ENCODE data around the gene LARP7. TPM values are rescaled to one million over a fixed set of nuclear protein-coding genes. Genes with fewer than 3 reads are reported as not detected.

The LARP7 gene
- total RNA-seq, 1 experiment from 2014 or later = 39.5 TPM

GRCh38 chr4:112704322-112704721, 67.4 kb downstream of the LARP7 start:
- intact Hi-C loops (cut with micrococcal nuclease) = no loop called here
- peaks cover 2 to 15% of the 10 kb centered on the region in 2 experiments; a peak in 3 of 4 replicates for H3K4me1 ChIP-seq (ENCODE audit: control insufficient read depth in 1 of 2, insufficient read depth in 2 of 2, low read length in 2 of 2)
- no peaks in the 10 kb centered on the region for H4K20me1 ChIP-seq (ENCODE audit: insufficient read depth)
- no peak for DNase-seq (ENCODE audit: low read depth, low spot score)
- no peaks in the 10 kb centered on the region for H3K79me2 ChIP-seq (ENCODE audit: insufficient read depth, low read length)
- ATAC-seq = no peak
- no peaks in the 10 kb centered on the region for H3K27me3 ChIP-seq (ENCODE audit: insufficient read depth, low read length)
- ChIA-PET POLR2A (no interaction called here), RAD21 (ENCODE audit: low non-redundant PET in 1 of 2, low total read pairs in 2 of 2, uncharacterized antibody in 2 of 2, unreplicated experiment in 2 of 2) (no interaction called here), CTCF (no interaction called here)
- TF ChIP-seq EGR1 (IDR thresholded peaks at IDR 0.05; ENCODE audit: low read depth) (no peak), POLR2A (IDR thresholded peaks at IDR 0.05; ENCODE audit: borderline replicate concordance, extremely low read depth, insufficient read depth, insufficient read length) (no peak), CTCF (IDR thresholded peaks at IDR 0.05 in 2 of 3, conservative IDR thresholded peaks at IDR 0.05 in 1 of 3; ENCODE audit: borderline replicate concordance in 1 of 3, insufficient read depth in 1 of 3, low read depth in 2 of 3, low read length in 2 of 3) (no peak), EZH2phosphoT487 (IDR thresholded peaks at IDR 0.05; ENCODE audit: borderline replicate concordance) (no peak), REST (IDR thresholded peaks at IDR 0.05; ENCODE audit: low read depth) (no peak), TCF7L2 (IDR thresholded peaks at IDR 0.05; ENCODE audit: borderline replicate concordance, extremely low read depth, insufficient read depth, insufficient read length) (no peak), ZFX (IDR thresholded peaks at IDR 0.05) (no peak), SIN3A (IDR thresholded peaks at IDR 0.05; ENCODE audit: low read depth) (no peak), SRF (IDR thresholded peaks at IDR 0.05; ENCODE audit: low read depth) (no peak), ELF1 (IDR thresholded peaks at IDR 0.05; ENCODE audit: borderline replicate concordance, low read depth) (no peak), JUND (IDR thresholded peaks at IDR 0.05) (no peak), YY1 (IDR thresholded peaks at IDR 0.05; ENCODE audit: extremely low read depth, insufficient replicate concordance, low read depth, low read length) (no peak), ZNF274 (IDR thresholded peaks at IDR 0.05; ENCODE audit: low read depth, low read length) (no peak), RAD21 (IDR thresholded peaks at IDR 0.05; ENCODE audit: low read depth) (no peak)
- TF ChIP-seq, protein P1, sequence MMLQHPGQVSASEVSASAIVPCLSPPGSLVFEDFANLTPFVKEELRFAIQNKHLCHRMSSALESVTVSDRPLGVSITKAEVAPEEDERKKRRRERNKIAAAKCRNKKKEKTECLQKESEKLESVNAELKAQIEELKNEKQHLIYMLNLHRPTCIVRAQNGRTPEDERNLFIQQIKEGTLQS (IDR thresholded peaks at IDR 0.05) = no peak
- TF ChIP-seq, protein P2, sequence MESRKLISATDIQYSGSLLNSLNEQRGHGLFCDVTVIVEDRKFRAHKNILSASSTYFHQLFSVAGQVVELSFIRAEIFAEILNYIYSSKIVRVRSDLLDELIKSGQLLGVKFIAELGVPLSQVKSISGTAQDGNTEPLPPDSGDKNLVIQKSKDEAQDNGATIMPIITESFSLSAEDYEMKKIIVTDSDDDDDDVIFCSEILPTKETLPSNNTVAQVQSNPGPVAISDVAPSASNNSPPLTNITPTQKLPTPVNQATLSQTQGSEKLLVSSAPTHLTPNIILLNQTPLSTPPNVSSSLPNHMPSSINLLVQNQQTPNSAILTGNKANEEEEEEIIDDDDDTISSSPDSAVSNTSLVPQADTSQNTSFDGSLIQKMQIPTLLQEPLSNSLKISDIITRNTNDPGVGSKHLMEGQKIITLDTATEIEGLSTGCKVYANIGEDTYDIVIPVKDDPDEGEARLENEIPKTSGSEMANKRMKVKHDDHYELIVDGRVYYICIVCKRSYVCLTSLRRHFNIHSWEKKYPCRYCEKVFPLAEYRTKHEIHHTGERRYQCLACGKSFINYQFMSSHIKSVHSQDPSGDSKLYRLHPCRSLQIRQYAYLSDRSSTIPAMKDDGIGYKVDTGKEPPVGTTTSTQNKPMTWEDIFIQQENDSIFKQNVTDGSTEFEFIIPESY (IDR thresholded peaks at IDR 0.05; ENCODE audit: extremely low read depth, insufficient replicate concordance, low read length) = no peak
- 0 out of 2 replicates have a peak overlapping the region, but pooled peaks have one; percentile 78 for H3K4me2 ChIP-seq (ENCODE audit: low read length)
- peak overlapping the region; percentile 18 for H2AFZ ChIP-seq (ENCODE audit: low read depth, low read length, poor library complexity, severe bottlenecking)
- no TSS peak for BruUV-seq (replicated peaks)
- no peak overlapping the region for H3K4me3 ChIP-seq (replicated peaks in 1 of 2; ENCODE audit: low read depth in 1 of 2, low read length in 2 of 2)
- no peaks in the 10 kb centered on the region for H3K36me3 ChIP-seq (ENCODE audit: control insufficient read depth in 1 of 2, insufficient read depth in 2 of 2, low read length in 2 of 2)
- H3K9me2 ChIP-seq (ENCODE audit: insufficient read depth) = no peaks in the 10 kb centered on the region
- no peaks in the 10 kb centered on the region for H3K9me3 ChIP-seq (ENCODE audit: control insufficient read depth in 1 of 2, insufficient read depth in 1 of 2, low read depth in 1 of 2, low read length in 2 of 2)
- H3K9ac ChIP-seq (ENCODE audit: low read length) = no peak overlapping the region
- no peak overlapping the region for H3K27ac ChIP-seq (ENCODE audit: low read depth, low read length)
